WTC11 (cell line): ENCODE data around the gene RIMBP2.

ENCODE experiments used
- CREB1 ChIP-seq: sonication (generic); formaldehyde crosslinking; IDR thresholded peaks from 2 replicates; pipeline ENCODE4 v1.8.0; 2023; ENCODE audit warnings: mild to moderate bottlenecking, missing genetic modification reagents
- IRF2 ChIP-seq: sonication (generic); formaldehyde crosslinking; IDR thresholded peaks from 2 replicates; pipeline ENCODE4 v1.8.0; 2022; ENCODE audit warnings: low read depth, missing genetic modification reagents, borderline replicate concordance
- NFYB ChIP-seq: sonication (generic); formaldehyde crosslinking; conservative IDR thresholded peaks from 2 replicates; pipeline ENCODE4 v1.8.0; 2022; ENCODE audit warnings: low read depth, missing genetic modification reagents
- TF ChIP-seq, protein P1 (sequence below): sonication (generic); formaldehyde crosslinking; IDR thresholded peaks from 2 replicates; pipeline ENCODE4 v1.8.0; 2022; ENCODE audit warnings: mild to moderate bottlenecking, missing genetic modification reagents

DNA sequence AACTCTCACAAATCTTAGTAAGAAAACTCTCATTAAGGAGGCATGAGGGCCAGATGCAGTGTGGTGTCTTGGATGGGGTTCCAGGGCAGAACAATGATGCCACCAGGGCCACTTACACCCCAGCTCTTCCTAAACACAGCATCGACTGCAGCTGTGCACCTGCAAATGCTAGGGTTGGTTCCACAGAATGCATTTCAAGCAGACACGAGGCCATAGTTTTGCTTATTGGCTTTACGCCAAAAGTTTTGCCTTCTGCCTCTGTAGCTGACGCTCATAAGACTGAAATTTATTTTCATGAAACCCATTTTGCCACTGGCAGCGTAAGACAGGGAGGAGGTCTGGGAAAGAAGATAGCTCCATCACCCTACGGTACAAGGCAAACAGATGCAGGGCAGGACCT lies 179.0 kb downstream of the RIMBP2 start:
- TF ChIP-seq NFYB (CRISPR knock-in tag), result no peak
- TF ChIP-seq, protein P1, sequence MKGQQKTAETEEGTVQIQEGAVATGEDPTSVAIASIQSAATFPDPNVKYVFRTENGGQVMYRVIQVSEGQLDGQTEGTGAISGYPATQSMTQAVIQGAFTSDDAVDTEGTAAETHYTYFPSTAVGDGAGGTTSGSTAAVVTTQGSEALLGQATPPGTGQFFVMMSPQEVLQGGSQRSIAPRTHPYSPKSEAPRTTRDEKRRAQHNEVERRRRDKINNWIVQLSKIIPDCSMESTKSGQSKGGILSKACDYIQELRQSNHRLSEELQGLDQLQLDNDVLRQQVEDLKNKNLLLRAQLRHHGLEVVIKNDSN (CRISPR knock-in tag), result no peak
- TF ChIP-seq CREB1 (CRISPR knock-in tag), result no peak
- no peak for TF ChIP-seq IRF2
